Thyroid gland (tissue), 4 donors: ENCODE data around the gene MIS12.

ENCODE experiments used
- CTCF ChIP-seq, 6 experiments: fragments of 200-600 bp in 3 of 6; fragments of 450-650 bp in 3 of 6; sonication (generic) in 3 of 6; IDR thresholded peaks; one replicate each; pipeline ENCODE4 v1.5.1; 2016 to 2019; ENCODE audit warnings: antibody characterized with exemption in 6 of 6, mild to moderate bottlenecking in 2 of 6, inconsistent platforms in 1 of 6, moderate library complexity in 1 of 6
- POLR2A ChIP-seq, 2 donors: fragments of 450-650 bp; IDR thresholded peaks; one replicate each; pipeline ENCODE4 v1.6.1; 2017; ENCODE audit warnings: antibody characterized with exemption in 2 of 2, mild to moderate bottlenecking in 2 of 2, moderate library complexity in 1 of 2

- TF ChIP-seq CTCF (IDR thresholded peaks at IDR 0.05) (no peak), POLR2A (IDR thresholded peaks at IDR 0.05) (no peak)
These were observed 25.2 kb downstream of the MIS12 start for GRCh38 chr17:5511401-5512225.
